Inflammatory macrophage treated with lipopolysaccharide for 4 hours (primary cell): ENCODE results near the gene TMEM126B.
"Not testable (repeated sequence)": the region's sequence is repeated elsewhere in the genome, so short reads cannot be mapped to it uniquely, and the experiment has no call there.

Source experiments
- DNase-seq: peaks from one replicate; pipeline ENCODE4 v3.0.0-alpha.2; 2020

Gene TMEM126B

DNA sequence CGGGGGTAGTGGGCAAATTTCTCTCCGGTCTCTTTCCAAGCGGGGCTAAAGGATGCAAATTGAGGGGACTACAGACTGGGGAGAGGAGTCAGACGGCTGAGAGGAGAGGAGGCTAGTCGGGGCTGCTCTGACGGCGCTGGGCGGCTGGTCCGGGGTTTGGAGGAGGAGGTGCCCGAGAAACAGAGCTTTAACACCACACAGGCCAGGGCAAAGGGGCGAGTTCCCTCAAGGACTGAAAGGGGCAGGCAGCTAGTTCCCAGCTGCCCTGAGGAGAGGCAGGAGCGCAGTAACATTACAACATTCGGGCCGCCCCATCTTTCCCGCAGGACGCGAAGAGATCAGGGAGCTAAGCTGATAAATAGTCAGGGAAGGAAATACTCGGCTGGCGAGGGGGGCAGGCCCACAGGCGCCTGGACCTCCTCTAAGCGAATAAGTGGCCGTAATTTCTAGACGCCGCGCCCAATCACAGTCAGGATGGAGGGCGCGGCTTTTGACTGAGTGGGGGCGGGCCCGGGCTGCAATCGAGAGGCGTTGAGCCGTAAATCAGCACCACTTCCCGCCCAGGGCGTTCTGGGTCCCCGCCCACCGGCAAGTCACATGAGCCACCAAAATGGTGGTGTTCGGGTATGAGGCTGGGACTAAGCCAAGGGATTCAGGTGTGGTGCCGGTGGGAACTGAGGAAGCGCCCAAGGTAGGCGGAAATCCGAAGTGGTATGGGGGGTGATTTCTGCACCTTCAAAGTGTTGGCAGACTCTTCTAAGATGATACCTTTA, at the start of gene TMEM126B:
Gene TMEM126B (plus strand): TSS at position 596 of the 773 bp plus-strand sequence. CDS start 15 bp downstream, at position 611.
- peak; percentile 97 for DNase-seq

- no peak for DNase-seq
Observed at GRCh38 chr11:85582111-85582510, 46.3 kb upstream of the TMEM126B start.

DNA sequence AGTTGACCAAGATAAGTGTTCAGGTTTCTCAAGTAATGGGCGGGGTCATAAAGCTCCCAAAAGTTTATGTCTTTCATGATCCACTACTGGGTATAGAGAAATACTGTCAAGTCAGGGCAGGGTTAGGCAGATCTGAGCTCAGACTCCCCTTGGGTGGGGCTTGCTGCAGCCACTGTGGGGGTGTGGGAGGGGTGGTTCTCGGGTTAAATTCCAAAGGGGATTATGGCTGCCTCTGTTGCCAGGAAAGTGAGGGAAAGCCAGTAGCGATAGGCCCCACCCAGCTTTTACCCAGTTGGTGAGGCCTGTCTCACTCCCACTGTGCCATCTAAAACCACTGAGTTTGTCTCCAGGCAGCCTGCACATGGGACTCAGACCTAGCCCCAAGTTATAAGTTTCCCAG, 39.0 kb upstream of the TMEM126B start:
- no peak for DNase-seq

GRCh38 chr11:85590848-85591483, 37.4 kb upstream of the TMEM126B start:
- DNase-seq: peak; percentile 13

- peak; percentile 65 for DNase-seq
Observed at GRCh38 chr11:85595285-85595884, 33.0 kb upstream of the TMEM126B start.

- no peak for DNase-seq
Observed at GRCh38 chr11:85596886-85597285, 31.5 kb upstream of the TMEM126B start.

DNA sequence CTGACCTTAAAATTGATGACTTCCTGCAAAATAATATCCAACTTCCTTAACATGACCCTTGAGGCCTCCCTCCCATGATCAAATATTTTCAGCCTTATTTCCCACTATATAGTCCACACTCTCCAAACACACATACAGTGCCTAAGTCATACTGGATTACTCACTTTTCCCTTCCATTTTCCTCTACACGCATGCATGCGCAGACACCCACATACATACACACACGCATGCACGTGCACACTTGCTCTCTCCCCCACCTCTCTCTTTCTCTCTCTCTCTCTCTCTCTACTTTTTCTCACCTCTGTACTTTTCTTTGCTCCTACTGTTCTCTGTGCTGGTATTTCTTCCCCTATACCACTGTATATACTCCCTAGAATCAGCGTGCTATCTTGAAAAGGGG, 29.3 kb upstream of the TMEM126B start:
- DNase-seq: no peak

GRCh38 chr11:85602526-85603213, 25.7 kb upstream of the TMEM126B start:
- peak; percentile 76 for DNase-seq

DNA sequence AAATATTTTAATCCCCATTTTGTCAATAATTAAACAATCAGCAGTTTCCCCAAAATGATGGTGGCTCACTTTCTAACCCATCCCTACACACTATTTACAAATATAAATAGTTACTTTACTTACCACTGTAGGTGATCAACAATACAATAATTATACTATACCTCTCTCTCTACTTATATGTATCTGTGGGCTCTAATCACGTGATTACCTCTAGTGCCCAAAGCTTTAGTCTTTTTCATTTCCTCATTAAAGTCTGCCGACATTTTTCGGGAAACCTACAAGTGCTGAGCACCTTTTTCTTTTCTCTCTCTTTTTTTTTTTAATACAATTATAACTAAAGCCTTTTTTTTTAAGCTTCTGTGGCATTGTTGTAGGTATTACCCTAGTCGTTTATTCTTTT, 25.2 kb upstream of the TMEM126B start:
- DNase-seq: no peak

- not testable (repeated sequence) for DNase-seq
Observed at GRCh38 chr11:85606237-85606636, 22.2 kb upstream of the TMEM126B start.

GRCh38 chr11:85608621-85609020, 19.8 kb upstream of the TMEM126B start:
- DNase-seq: not testable (repeated sequence)

GRCh38 chr11:85609286-85609685, 19.1 kb upstream of the TMEM126B start:
- DNase-seq: peak; percentile 26

DNA sequence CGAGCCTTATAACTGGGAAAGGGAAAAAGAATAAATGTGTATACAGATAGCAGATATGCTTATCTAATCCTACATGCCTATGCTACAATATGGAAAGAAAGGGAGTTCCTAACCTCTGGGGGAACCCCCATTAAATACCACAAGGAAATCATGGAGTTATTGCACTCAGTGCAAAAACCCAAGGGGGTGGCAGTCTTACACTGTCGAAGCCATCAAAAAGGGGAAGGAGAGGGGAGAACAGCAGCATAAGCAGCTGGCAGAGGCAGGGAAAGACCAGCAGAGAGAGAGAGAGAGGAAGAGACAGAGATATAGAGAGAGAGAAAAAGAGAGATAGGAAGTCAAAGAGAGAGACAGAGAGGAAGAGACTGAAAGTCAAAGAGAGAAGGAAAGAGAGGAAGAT, 16.8 kb upstream of the TMEM126B start:
- DNase-seq: peak; percentile 69

DNA sequence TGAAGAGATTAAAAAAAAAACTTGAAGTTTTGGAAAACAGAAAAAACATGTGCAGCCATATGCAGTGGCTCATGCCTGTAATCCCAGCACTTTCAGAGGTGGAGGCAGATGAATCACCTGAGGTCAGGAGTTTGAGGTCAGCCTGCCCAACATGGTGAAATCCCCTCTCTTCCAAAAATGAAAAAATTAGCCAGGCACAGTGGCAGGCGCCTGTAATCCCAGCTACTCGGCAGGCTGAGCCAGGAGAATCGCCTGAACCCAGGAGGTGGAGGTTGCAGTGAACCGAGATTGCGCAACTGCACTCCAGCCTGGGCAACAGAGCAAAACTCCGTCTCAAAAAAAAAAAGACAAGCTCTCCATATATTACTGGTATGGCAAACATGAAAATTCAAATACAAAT, 8.9 kb upstream of the TMEM126B start:
- no peak for DNase-seq

GRCh38 chr11:85620256-85620655, 8.1 kb upstream of the TMEM126B start:
- no peak for DNase-seq

DNA sequence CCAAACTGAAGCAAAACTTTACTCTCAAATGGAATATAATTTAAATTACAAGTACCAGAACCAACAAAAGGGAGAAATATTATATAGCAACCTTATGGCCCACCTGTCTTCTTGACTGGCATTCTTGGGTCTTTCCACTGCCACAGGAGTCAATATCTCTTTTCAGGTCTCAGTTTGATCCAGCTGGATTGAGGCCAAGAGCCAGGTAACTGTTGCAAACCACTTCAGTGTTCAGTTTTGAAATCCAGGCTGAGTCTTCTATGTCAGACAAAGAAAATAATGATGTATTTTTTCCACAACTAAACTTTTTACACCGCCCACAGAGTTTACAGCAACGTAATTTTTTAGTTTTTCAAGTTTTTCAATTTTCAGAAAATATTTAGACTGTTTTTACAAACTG, 1.9 kb upstream of the TMEM126B start:
- DNase-seq: no peak

DNA sequence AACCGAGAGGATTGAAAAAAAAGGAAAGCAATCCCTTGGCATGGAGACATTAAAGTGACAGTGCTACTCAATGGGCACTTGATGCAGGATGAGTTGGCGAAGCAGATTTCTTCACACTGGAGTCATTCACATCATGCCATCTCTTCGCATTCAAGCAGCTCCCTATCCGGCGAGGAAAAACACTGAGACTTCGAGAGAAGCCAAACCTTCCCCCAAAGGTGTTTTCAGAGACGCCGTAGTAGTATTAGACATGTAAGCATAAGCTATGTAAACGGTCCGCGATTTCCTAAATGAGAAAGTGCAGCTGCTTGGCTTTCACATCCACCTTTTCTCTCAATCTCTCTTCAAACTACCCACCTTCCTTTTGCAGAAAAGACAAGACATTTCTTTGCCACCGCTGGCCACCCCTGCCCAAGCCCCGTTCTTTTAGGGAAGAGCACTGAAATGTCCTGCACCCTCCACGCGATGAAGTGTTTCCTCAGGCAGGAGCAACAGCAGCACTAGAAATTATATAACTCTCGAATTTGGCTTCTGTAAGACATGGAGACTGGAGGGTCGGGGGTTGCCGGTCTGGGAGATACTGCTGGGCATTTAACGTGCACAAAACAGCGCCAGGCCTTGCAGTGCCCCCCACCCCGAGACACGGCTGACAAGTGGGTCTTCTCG, 928 bp upstream of the TMEM126B start, which contains the start of gene DLG2:
Gene DLG2 (minus strand): TSS at position 13 of the 666 bp plus-strand sequence.
- peak; percentile 32 for DNase-seq

DNA sequence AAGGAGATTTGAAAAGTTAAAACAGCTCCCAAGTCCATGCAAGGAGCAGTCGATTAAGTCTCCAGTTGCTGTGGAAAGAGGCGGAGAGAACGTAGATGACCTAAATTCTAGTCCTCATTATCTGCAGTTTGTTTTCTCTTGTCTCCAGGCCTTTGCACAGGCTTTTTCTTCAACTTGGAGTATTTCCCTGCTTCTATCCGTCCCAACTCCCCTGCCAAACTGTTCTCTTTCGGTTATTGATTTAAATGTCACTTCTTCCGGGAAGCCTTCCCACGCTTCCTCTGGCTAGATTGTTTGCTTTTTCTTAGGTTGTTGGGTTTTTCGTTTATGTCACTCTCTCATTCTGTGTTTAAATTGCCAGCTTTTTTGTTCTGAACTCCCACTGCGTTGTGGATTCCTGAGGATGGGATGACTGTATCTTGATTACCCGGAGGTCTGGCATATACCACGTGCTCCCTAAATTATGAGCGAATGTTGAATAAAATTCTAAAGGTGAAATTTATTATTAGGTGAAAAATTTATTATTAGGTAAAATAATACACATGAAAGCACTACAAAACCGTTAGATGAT, 463 bp downstream of the TMEM126B start:
- peak; percentile 23 for DNase-seq

GRCh38 chr11:85634747-85635146, 6.4 kb downstream of the TMEM126B start:
- no peak for DNase-seq

- peak; percentile 39 for DNase-seq
Observed at GRCh38 chr11:85643191-85643614, 14.8 kb downstream of the TMEM126B start.

GRCh38 chr11:85647078-85647477, 18.7 kb downstream of the TMEM126B start:
- no peak for DNase-seq

GRCh38 chr11:85647604-85648299, 19.4 kb downstream of the TMEM126B start, which contains the start of gene TMEM126A:
Gene TMEM126A, plus strand, starts transcription at chr11:85647967. Its CDS starts 2,289 bp downstream, at chr11:85650256.
- peak; percentile 86 for DNase-seq
